OCI-LY3 (cell line): ENCODE measurements around the gene DYRK3.

Experiments
- H2AFZ ChIP-seq: fragments of 200-600, 300-600 bp; shearing (Covaris generic); 2 replicates; pipeline ENCODE4 v1.6.0; 2014; ENCODE audit warnings: antibody characterized with exemption, low read depth, low read length
- H3K27ac ChIP-seq: fragments of 200-600, 300-600 bp; sonication (generic); 2 replicates; pipeline ENCODE4 v1.5.1; 2014; ENCODE audit warnings: mild to moderate bottlenecking, low read length, moderate library complexity, mixed read lengths
- H3K27me3 ChIP-seq: fragments of 200-600, 300-600 bp; sonication (generic); 2 replicates; pipeline ENCODE4 v1.6.1; 2014; ENCODE audit warnings: low read depth, low read length, mixed read lengths
- H3K36me3 ChIP-seq: fragments of 200-600, 300-600 bp; sonication (generic); replicated peaks from 2 replicates; pipeline ENCODE3; 2014; ENCODE audit warnings: low read depth, low read length, mixed read lengths
- H3K4me1 ChIP-seq: fragments of 300-600, 200-600 bp; sonication (generic); 2 replicates; pipeline ENCODE4 v1.6.1; 2014; ENCODE audit warnings: low read length, mixed read lengths
- H3K4me2 ChIP-seq: fragments of 200-600, 300-600 bp; sonication (generic); 2 replicates; pipeline ENCODE4 v1.6.1; 2014; ENCODE audit warnings: low read length, mixed read lengths
- H3K4me3 ChIP-seq: fragments of 300-600, 200-600 bp; sonication (generic); 2 replicates; pipeline ENCODE4 v1.5.1; 2014; ENCODE audit warnings: antibody characterized with exemption, mild to moderate bottlenecking, low read length, moderate library complexity
- H3K79me2 ChIP-seq: fragments of 300-600, 200-600 bp; shearing (Covaris generic); 2 replicates; pipeline ENCODE4 v1.6.1; 2014; ENCODE audit warnings: mild to moderate bottlenecking, low read length, mixed read lengths
- H3K9ac ChIP-seq: fragments of 300-600, 200-600 bp; shearing (Covaris generic); 2 replicates; pipeline ENCODE4 v1.6.0; 2014; ENCODE audit warnings: mild to moderate bottlenecking, low read length, moderate library complexity
- H3K9me3 ChIP-seq: fragments of 200-600, 300-600 bp; shearing (Covaris generic); 2 replicates; pipeline ENCODE4 v1.6.1; 2014; ENCODE audit warnings: low read length, mixed read lengths; ENCODE audit not compliant: insufficient read depth
- H4K20me1 ChIP-seq: fragments of 200-600, 300-600 bp; sonication (generic); 2 replicates; pipeline ENCODE4 v1.6.1; 2016; ENCODE audit warnings: low read length, mixed read lengths; ENCODE audit not compliant: insufficient read depth
- CTCF ChIP-seq: fragments of 200-600, 300-600 bp; sonication (generic); IDR thresholded peaks from 2 replicates; pipeline ENCODE4 v1.5.1; 2014; ENCODE audit warnings: antibody characterized with exemption, low read length, low read depth
- EZH2phosphoT487 ChIP-seq: fragments of 200-600 bp; shearing (Covaris generic); IDR thresholded peaks from 2 replicates; pipeline ENCODE4 v1.6.1; 2018; ENCODE audit warnings: antibody characterized with exemption, mixed run types, low read depth

DYRK3 gene

DNA sequence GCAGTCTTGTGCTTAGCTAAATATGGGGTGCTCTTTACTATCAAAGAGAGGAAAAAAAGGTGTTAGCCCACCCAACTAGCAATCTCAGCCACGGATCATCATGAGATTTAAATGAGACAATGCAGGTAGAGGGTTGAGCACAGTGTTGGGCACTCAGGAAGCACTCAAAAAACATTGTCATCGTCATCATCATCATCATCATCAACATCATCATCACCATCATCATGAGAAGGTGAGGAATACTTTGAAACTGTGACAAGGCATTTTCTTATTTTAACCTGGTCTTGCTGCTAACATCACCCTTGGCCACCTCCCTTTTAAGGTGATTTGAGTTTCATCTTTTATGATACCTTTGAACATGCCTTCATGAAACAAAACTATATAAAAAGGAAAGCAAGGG lies 46.0 kb downstream of the DYRK3 start:
- TF ChIP-seq EZH2phosphoT487: no peak
- TF ChIP-seq CTCF: no peak
- Histone ChIP-seq H3K27me3 (peaks cover 11% of the 10 kb centered on the region), H3K9ac (no peak overlapping the region), H2AFZ (no peak overlapping the region), H3K79me2 (peaks cover 12% of the 10 kb centered on the region), H3K9me3 (no peaks in the 10 kb centered on the region), H4K20me1 (peaks cover 4% of the 10 kb centered on the region; the same call in 1 of the 2 replicates), H3K4me2 (peak overlapping the region; percentile 94), H3K4me1 (peaks cover 80% of the 10 kb centered on the region), H3K27ac (peak overlapping the region; percentile 70), H3K4me3 (peak overlapping the region; percentile 80; the same call in 1 of the 2 replicates), H3K36me3 (no peaks in the 10 kb centered on the region)

GRCh38 chr1:206682111-206682510 lies 46.8 kb downstream of the DYRK3 start:
- Histone ChIP-seq H3K36me3 (no peaks in the 10 kb centered on the region), H3K79me2 (peaks cover 20% of the 10 kb centered on the region), H4K20me1 (peaks cover 12% of the 10 kb centered on the region), H3K27ac (peak overlapping the region; percentile 70), H3K27me3 (peaks cover 11% of the 10 kb centered on the region), H3K9ac (peak overlapping the region; percentile 55; the same call in 1 of the 2 replicates), H3K9me3 (no peaks in the 10 kb centered on the region), H3K4me2 (peak overlapping the region; percentile 94), H3K4me3 (peak overlapping the region; percentile 80), H2AFZ (no peak overlapping the region), H3K4me1 (peaks cover 79% of the 10 kb centered on the region)
- no peak; the same call in 1 of the 2 replicates for TF ChIP-seq CTCF
- TF ChIP-seq EZH2phosphoT487: no peak

GRCh38 chr1:206683313-206683712 lies 48.0 kb downstream of the DYRK3 start:
- H3K9ac ChIP-seq: peak overlapping the region; percentile 55
- TF ChIP-seq EZH2phosphoT487 (no peak), CTCF (no peak)
- H2AFZ ChIP-seq: no peak overlapping the region; the same call in 1 of the 2 replicates
- peaks cover 24% of the 10 kb centered on the region for H4K20me1 ChIP-seq
- peaks cover 32% of the 10 kb centered on the region for H3K79me2 ChIP-seq
- no peaks in the 10 kb centered on the region for H3K9me3 ChIP-seq
- H3K27me3 ChIP-seq: peaks cover 11% of the 10 kb centered on the region
- H3K4me2 ChIP-seq: peak overlapping the region; percentile 94
- H3K36me3 ChIP-seq: no peaks in the 10 kb centered on the region
- peaks cover 75% of the 10 kb centered on the region for H3K4me1 ChIP-seq
- peak overlapping the region; percentile 70 for H3K27ac ChIP-seq
- H3K4me3 ChIP-seq: peak overlapping the region; percentile 80

DNA sequence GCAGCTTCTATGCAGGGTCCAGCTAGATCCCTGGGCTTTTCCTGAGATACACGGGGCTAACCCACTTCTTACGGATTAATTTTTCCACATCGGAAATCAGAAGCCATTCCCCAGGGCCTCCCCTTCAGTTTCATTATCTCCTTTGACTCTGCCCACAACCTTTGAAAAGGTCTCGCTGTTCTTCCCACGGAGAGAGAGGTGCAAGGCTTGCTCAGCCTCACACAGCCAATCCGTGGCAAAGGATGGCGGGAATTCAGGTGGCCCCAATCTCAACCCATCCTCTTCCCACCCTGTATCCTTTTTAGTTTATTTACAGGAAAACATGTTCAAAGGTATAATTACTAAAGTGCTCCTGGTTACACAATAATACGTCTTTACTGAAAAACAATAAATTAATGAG lies 48.7 kb downstream of the DYRK3 start:
- H3K27me3 ChIP-seq: peaks cover 11% of the 10 kb centered on the region
- H2AFZ ChIP-seq: no peak overlapping the region
- H3K9ac ChIP-seq: peak overlapping the region; percentile 55
- H3K27ac ChIP-seq: no peak overlapping the region
- peaks cover 68% of the 10 kb centered on the region for H3K4me1 ChIP-seq
- H3K36me3 ChIP-seq: no peaks in the 10 kb centered on the region
- no peak for TF ChIP-seq EZH2phosphoT487
- no peak for TF ChIP-seq CTCF
- peak overlapping the region; percentile 94 for H3K4me2 ChIP-seq
- H3K79me2 ChIP-seq: peaks cover 39% of the 10 kb centered on the region
- H3K4me3 ChIP-seq: peak overlapping the region; percentile 80
- H4K20me1 ChIP-seq: peaks cover 31% of the 10 kb centered on the region
- H3K9me3 ChIP-seq: no peaks in the 10 kb centered on the region
